Neural cell (in vitro differentiated cells): ENCODE data around the gene KHDC3L. TPM values are rescaled to one million over a fixed set of nuclear protein-coding genes. Genes with fewer than 3 reads are reported as not detected.

Experiments used
- H2AFZ ChIP-seq: fragments of 200-600, 300-800 bp; sonication (generic), shearing (Covaris generic); 2 replicates; pipeline ENCODE4 v1.6.0; 2014; ENCODE audit warnings: low read depth, mild to moderate bottlenecking, antibody characterized with exemption, low read length, moderate library complexity
- H3F3A ChIP-seq: fragments of 200-600 bp; shearing (Covaris generic); 2 replicates; pipeline ENCODE4 v1.6.1; 2016; ENCODE audit warnings: mild to moderate bottlenecking, moderate library complexity, mixed read lengths, antibody characterized with exemption, low read length; ENCODE audit not compliant: insufficient read depth, poor library complexity, severe bottlenecking
- H3K27ac ChIP-seq: fragments of 200-600, 300-800 bp; sonication (generic), shearing (Covaris generic); 2 replicates; pipeline ENCODE4 v1.5.1; 2014; ENCODE audit warnings: mild to moderate bottlenecking, low read length, moderate library complexity
- H3K27me3 ChIP-seq: fragments of 300-800, 200-600 bp; sonication (generic), shearing (Covaris generic); 2 replicates; pipeline ENCODE4 v1.6.0; 2014; ENCODE audit warnings: mild to moderate bottlenecking, low read depth, low read length, moderate library complexity; ENCODE audit not compliant: insufficient read depth
- H3K36me3 ChIP-seq: fragments of 300-800, 200-600 bp; sonication (generic), shearing (Covaris generic); 2 replicates; pipeline ENCODE4 v1.5.1; 2014; ENCODE audit warnings: mild to moderate bottlenecking, antibody characterized with exemption, low read length, moderate library complexity; ENCODE audit not compliant: insufficient read depth
- H3K4me2 ChIP-seq: fragments of 300-800, 200-600 bp; sonication (generic), shearing (Covaris generic); 2 replicates; pipeline ENCODE4 v1.6.0; 2014; ENCODE audit warnings: mild to moderate bottlenecking, low read length
- H3K4me3 ChIP-seq: fragments of 300-800, 200-600 bp; sonication (generic), shearing (Covaris generic); 2 replicates; pipeline ENCODE4 v1.5.1; 2014; ENCODE audit warnings: mild to moderate bottlenecking, low read length, moderate library complexity
- H3K79me2 ChIP-seq: fragments of 200-600 bp; shearing (Covaris generic); replicated peaks from 2 replicates; pipeline ENCODE4 v1.6.0; 2014; ENCODE audit warnings: mild to moderate bottlenecking, low read length, moderate library complexity; ENCODE audit not compliant: insufficient read depth
- H3K9ac ChIP-seq: fragments of 300-800, 200-600 bp; sonication (generic), shearing (Covaris generic); 2 replicates; pipeline ENCODE4 v1.6.1; 2016; ENCODE audit warnings: mild to moderate bottlenecking, low read length, mixed read lengths
- H3K9me2 ChIP-seq: fragments of 200-600 bp; shearing (Covaris generic); 2 replicates; pipeline ENCODE4 v1.6.1; 2016; ENCODE audit warnings: mild to moderate bottlenecking, low read length, mixed read lengths; ENCODE audit not compliant: insufficient read depth
- H3K9me3 ChIP-seq: fragments of 200-600, 300-800 bp; sonication (generic), shearing (Covaris generic); 2 replicates; pipeline ENCODE4 v1.6.1; 2016; ENCODE audit warnings: mild to moderate bottlenecking, mixed run types, low read length, moderate library complexity, mixed read lengths
- H4K20me1 ChIP-seq: fragments of 200-600 bp; shearing (Covaris generic); 2 replicates; pipeline ENCODE4 v1.6.1; 2016; ENCODE audit warnings: mild to moderate bottlenecking, mixed run types; ENCODE audit not compliant: insufficient read depth
- CTCF ChIP-seq: fragments of 450-650 bp; IDR thresholded peaks from 2 replicates; pipeline ENCODE4 v1.5.1; 2014; ENCODE audit warnings: antibody characterized with exemption, mild to moderate bottlenecking, moderate library complexity; ENCODE audit not compliant: poor library complexity, severe bottlenecking
- EP300 ChIP-seq: fragments of 450-650 bp; conservative IDR thresholded peaks from 2 replicates; pipeline ENCODE4 v1.6.1; 2014; ENCODE audit warnings: antibody characterized with exemption, mild to moderate bottlenecking, moderate library complexity; ENCODE audit not compliant: poor library complexity, severe bottlenecking
- EZH2 ChIP-seq: fragments of 200-600, 300-800 bp; shearing (Covaris generic), sonication (generic); IDR thresholded peaks from 2 replicates; pipeline ENCODE4 v1.6.1; 2014; ENCODE audit warnings: antibody characterized with exemption, low read length, borderline replicate concordance, mild to moderate bottlenecking; ENCODE audit not compliant: insufficient read depth, poor library complexity, severe bottlenecking
- MXI1 ChIP-seq: fragments of 450-650 bp; conservative IDR thresholded peaks from 2 replicates; pipeline ENCODE4 v1.6.1; 2014; ENCODE audit warnings: antibody characterized with exemption, mild to moderate bottlenecking; ENCODE audit not compliant: poor library complexity, severe bottlenecking
- POLR2AphosphoS5 ChIP-seq: IDR thresholded peaks from 2 replicates; pipeline ENCODE4 v1.6.1; 2012
- RAD21 ChIP-seq: fragments of 450-650 bp; conservative IDR thresholded peaks from 2 replicates; pipeline ENCODE4 v1.6.1; 2014; ENCODE audit warnings: antibody characterized with exemption, mild to moderate bottlenecking, moderate library complexity
- REST ChIP-seq: IDR thresholded peaks from 2 replicates; pipeline ENCODE4 v1.6.1; 2012; ENCODE audit warnings: borderline replicate concordance
- SMC3 ChIP-seq: fragments of 450-650 bp; conservative IDR thresholded peaks from 2 replicates; pipeline ENCODE4 v1.6.1; 2014; ENCODE audit warnings: antibody characterized with exemption, mild to moderate bottlenecking, moderate library complexity; ENCODE audit not compliant: poor library complexity
- TAF1 ChIP-seq: IDR thresholded peaks from 2 replicates; pipeline ENCODE4 v1.6.1; 2012; ENCODE audit warnings: low read depth
- polyA plus RNA-seq: library from polyadenylated mRNA; depleted of rRNA; stranded (reverse); fragments of >200 nt; gene quantifications from 2 replicates; pipeline ENCODE4 v1.2.3, GENCODE V29; 2014

Gene KHDC3L
- polyA plus RNA-seq, 1 donor from 2014 or later: not detected

GRCh38 chr6:73372516-73372915 is 10.1 kb downstream of the KHDC3L start:
- no peaks in the 10 kb centered on the region for H3K36me3 ChIP-seq
- no peak overlapping the region for H2AFZ ChIP-seq

GRCh38 chr6:73375216-73375615 is 12.8 kb downstream of the KHDC3L start:
- H3K27ac ChIP-seq: no peak overlapping the region
- no peak overlapping the region for H2AFZ ChIP-seq
- no peaks in the 10 kb centered on the region for H3K36me3 ChIP-seq
- no peaks in the 10 kb centered on the region for H4K20me1 ChIP-seq
- no peak overlapping the region for H3K4me3 ChIP-seq
- TF ChIP-seq POLR2AphosphoS5 (no peak), CTCF (no peak), TAF1 (no peak), MXI1 (no peak), EZH2 (no peak), SMC3 (no peak), EP300 (no peak), REST (no peak), RAD21 (no peak)
- no peaks in the 10 kb centered on the region for H3K27me3 ChIP-seq
- H3K9me2 ChIP-seq: no peaks in the 10 kb centered on the region
- H3K9ac ChIP-seq: no peak overlapping the region
- H3K9me3 ChIP-seq: no peaks in the 10 kb centered on the region
- H3K4me2 ChIP-seq: no peak overlapping the region
- no peaks in the 10 kb centered on the region for H3F3A ChIP-seq
- no peaks in the 10 kb centered on the region for H3K79me2 ChIP-seq

More at GRCh38 chr6:73372516-73372915, 10.1 kb downstream of the KHDC3L start:
- no peak overlapping the region for H3K9ac ChIP-seq
- H3K27me3 ChIP-seq: no peaks in the 10 kb centered on the region
- H3K79me2 ChIP-seq: no peaks in the 10 kb centered on the region
- no peaks in the 10 kb centered on the region for H3F3A ChIP-seq
- H4K20me1 ChIP-seq: no peaks in the 10 kb centered on the region
- no peaks in the 10 kb centered on the region for H3K9me3 ChIP-seq
- H3K27ac ChIP-seq: no peak overlapping the region
- H3K4me3 ChIP-seq: no peak overlapping the region
- TF ChIP-seq EZH2: no peak
- TF ChIP-seq TAF1: no peak
- no peak for TF ChIP-seq MXI1
- no peak for TF ChIP-seq CTCF
- no peak for TF ChIP-seq POLR2AphosphoS5
- H3K9me2 ChIP-seq: no peaks in the 10 kb centered on the region
- no peak overlapping the region for H3K4me2 ChIP-seq
